H1 (cell line): ENCODE results near the gene SYTL5.

Experiments used
- BCL11A ChIP-seq, 2 experiments: IDR thresholded peaks; one replicate each; pipeline ENCODE4 v1.6.1; 2011; ENCODE audit warnings: low read depth in 2 of 2, low read length in 2 of 2, mild to moderate bottlenecking in 2 of 2
- CTCF ChIP-seq, 3 experiments: IDR thresholded peaks; 1 replicate in 2 of 3; 2 replicates in 1 of 3; pipeline versions ENCODE4 v1.5.1 to v1.6.1; 2011; ENCODE audit warnings: low read length in 3 of 3, mild to moderate bottlenecking in 3 of 3, inconsistent platforms in 2 of 3, low read depth in 1 of 3, moderate library complexity in 1 of 3; ENCODE audit not compliant: insufficient read depth in 1 of 3; ENCODE audit errors: control extremely low read depth in 1 of 3
- EZH2 ChIP-seq: fragments of 200-600 bp; sonication (generic); IDR thresholded peaks from 2 replicates; pipeline ENCODE4 v1.7.1; 2012; ENCODE audit warnings: low read depth, mild to moderate bottlenecking, moderate library complexity, low read length, inconsistent platforms; ENCODE audit not compliant: severe bottlenecking
- JUND ChIP-seq: IDR thresholded peaks from 2 replicates; pipeline ENCODE4 v1.6.1; 2011; ENCODE audit warnings: mild to moderate bottlenecking, improper control_type of control experiment, low read length
- KDM4A ChIP-seq: IDR thresholded peaks from one replicate; pipeline ENCODE4 v1.7.1; 2012; ENCODE audit warnings: low read depth, mild to moderate bottlenecking, moderate library complexity, low read length, inconsistent platforms; ENCODE audit not compliant: severe bottlenecking
- KDM5A ChIP-seq: fragments of 200-600 bp; IDR thresholded peaks from 2 replicates; pipeline ENCODE4 v1.7.1; 2012; ENCODE audit warnings: mild to moderate bottlenecking, low read length, inconsistent platforms, mixed read lengths
- POLR2AphosphoS5 ChIP-seq: IDR thresholded peaks from 2 replicates; pipeline ENCODE4 v1.6.1; 2011; ENCODE audit warnings: low read depth, low read length
- TAF1 ChIP-seq: IDR thresholded peaks from 2 replicates; pipeline ENCODE4 v1.6.1; 2011; ENCODE audit warnings: mild to moderate bottlenecking, low read depth, low read length
- TCF12 ChIP-seq: IDR thresholded peaks from 2 replicates; pipeline ENCODE4 v1.6.1; 2011; ENCODE audit warnings: low read depth, mild to moderate bottlenecking, low read length
- YY1 ChIP-seq: IDR thresholded peaks from 2 replicates; pipeline ENCODE4 v1.6.1; 2011; ENCODE audit warnings: low read depth, mild to moderate bottlenecking, low read length

GRCh38 chrX:38060331-38060878 is 54.1 kb downstream of the SYTL5 start:
- TF ChIP-seq CTCF (IDR thresholded peaks at IDR 0.05; ENCODE audit: control extremely low read depth in 1 of 3, insufficient read depth in 1 of 3, low read depth in 1 of 3, low read length in 3 of 3) (no peak), BCL11A (IDR thresholded peaks at IDR 0.05; ENCODE audit: low read depth in 2 of 2, low read length in 2 of 2) (no peak), TAF1 (no peak), POLR2AphosphoS5 (no peak), JUND (no peak), YY1 (no peak), EZH2 (no peak), TCF12 (no peak), KDM5A (no peak), KDM4A (no peak)
